IMR-90 (cell line): Measurements from ENCODE around the gene ZNF532. TPM values are rescaled to one million over a fixed set of nuclear protein-coding genes. Genes with fewer than 3 reads are reported as not detected.
A peak's percentile ranks its signal among the peaks of the same experiment; 100 is the strongest.

Experiments used
- ATAC-seq: fragments of 200-7000 bp; cut with Tn5 transposase; 2 replicates; pipeline ENCODE4 v1.9.1; 2020; ENCODE audit warnings: low read depth, mild to moderate bottlenecking, moderate library complexity
- BruUV-seq: library from RNA; stranded (reverse); fragments of 400-500 nt; replicated peaks from 2 replicates; lab custom pipeline; 2021; lab: Mats Ljungman, UMichigan
- CTCF ChIA-PET: fragments of 300-600 bp; formaldehyde crosslinking; extraction: SDS; loops from one replicate; lab custom pipeline; 2021; ENCODE audit warnings: antibody characterized with exemption; lab: Yijun Ruan, JAX
- POLR2A ChIA-PET: fragments of 300-600 bp; sonication (Branson Sonifier 250); formaldehyde crosslinking; loops from one replicate; lab custom pipeline; 2022; ENCODE audit warnings: antibody characterized with exemption; ENCODE audit not compliant: unreplicated experiment; lab: Charles Lee
- DNase-seq: peaks from one replicate; pipeline ENCODE4 v3.0.0; 2013
- H2AFZ ChIP-seq: replicated peaks from 2 replicates; pipeline ENCODE3; 2013; ENCODE audit warnings: low read length, mild to moderate bottlenecking; ENCODE audit not compliant: poor library complexity
- H2AK5ac ChIP-seq: 2 replicates; pipeline ENCODE4 v1.6.1; 2013; ENCODE audit warnings: low read depth, low read length, inconsistent platforms
- H2AK9ac ChIP-seq: replicated peaks from 2 replicates; pipeline ENCODE3; 2013; ENCODE audit warnings: mild to moderate bottlenecking, low read depth, low read length, moderate library complexity; ENCODE audit not compliant: poor library complexity
- H2BK120ac ChIP-seq: 2 replicates; pipeline ENCODE4 v1.6.1; 2013; ENCODE audit warnings: low read depth, low read length, inconsistent platforms
- H2BK15ac ChIP-seq: 3 replicates; pipeline ENCODE4 v1.6.1; 2013; ENCODE audit warnings: low read depth, low read length, inconsistent platforms
- H2BK20ac ChIP-seq: 2 replicates; pipeline ENCODE4 v1.6.1; 2013; ENCODE audit warnings: low read depth, mild to moderate bottlenecking, inconsistent platforms, low read length, moderate library complexity
- H2BK5ac ChIP-seq: 2 replicates; pipeline ENCODE4 v1.6.1; 2013; ENCODE audit warnings: mild to moderate bottlenecking, low read depth, low read length, inconsistent platforms; ENCODE audit not compliant: poor library complexity, severe bottlenecking
- H3K14ac ChIP-seq: replicated peaks from 2 replicates; pipeline ENCODE4 v1.6.1; 2013; ENCODE audit warnings: low read depth, low read length, inconsistent platforms
- H3K18ac ChIP-seq: 2 replicates; pipeline ENCODE4 v1.6.1; 2013; ENCODE audit warnings: low read depth, low read length, control low read depth
- H3K23ac ChIP-seq: 2 replicates; pipeline ENCODE4 v1.6.1; 2013; ENCODE audit warnings: low read depth, low read length, inconsistent platforms
- H3K27ac ChIP-seq: 2 replicates; pipeline ENCODE4 v1.5.1; 2013; ENCODE audit warnings: mild to moderate bottlenecking, control low read depth, low read length; ENCODE audit not compliant: insufficient read depth
- H3K27me3 ChIP-seq: 2 replicates; pipeline ENCODE4 v1.6.1; 2013; ENCODE audit warnings: low read length; ENCODE audit not compliant: control insufficient read depth, insufficient read depth
- H3K36me3 ChIP-seq: 2 replicates; pipeline ENCODE4 v1.6.1; 2013; ENCODE audit warnings: low read length, mixed read lengths; ENCODE audit not compliant: control insufficient read depth, insufficient read depth
- H3K4ac ChIP-seq: 2 replicates; pipeline ENCODE4 v1.6.1; 2013; ENCODE audit warnings: low read depth, low read length, inconsistent platforms
- H3K4me1 ChIP-seq: 2 replicates; pipeline ENCODE4 v1.6.1; 2013; ENCODE audit warnings: low read length, mixed read lengths; ENCODE audit not compliant: control insufficient read depth, insufficient read depth
- H3K4me2 ChIP-seq: 2 replicates; pipeline ENCODE4 v1.6.1; 2013; ENCODE audit warnings: low read depth, mild to moderate bottlenecking, control low read depth, low read length, moderate library complexity
- H3K4me3 ChIP-seq: 2 replicates; pipeline ENCODE4 v1.5.1; 2013; ENCODE audit warnings: low read depth, mild to moderate bottlenecking, control low read depth, low read length, moderate library complexity; ENCODE audit not compliant: insufficient read depth
- H3K56ac ChIP-seq: 2 replicates; pipeline ENCODE4 v1.6.1; 2013; ENCODE audit warnings: low read length, inconsistent platforms; ENCODE audit not compliant: insufficient read depth; ENCODE audit errors: extremely low read depth
- H3K79me1 ChIP-seq, 2 experiments: 2 replicates each; pipeline ENCODE4 v1.6.1; 2013; ENCODE audit warnings: low read length in 2 of 2, inconsistent platforms in 1 of 2, low read depth in 1 of 2
- H3K9ac ChIP-seq: 2 replicates; pipeline ENCODE4 v1.6.1; 2013; ENCODE audit warnings: low read depth, low read length, control low read depth
- H3K9me1 ChIP-seq: 2 replicates; pipeline ENCODE4 v1.6.1; 2013; ENCODE audit warnings: low read length, inconsistent platforms; ENCODE audit not compliant: insufficient read depth
- H3K9me3 ChIP-seq: 2 replicates; pipeline ENCODE4 v1.6.1; 2013; ENCODE audit warnings: low read length; ENCODE audit not compliant: control insufficient read depth, insufficient read depth
- H4K20me1 ChIP-seq: 2 replicates; pipeline ENCODE4 v1.6.1; 2013; ENCODE audit warnings: low read length, inconsistent platforms; ENCODE audit not compliant: insufficient read depth
- H4K5ac ChIP-seq: 2 replicates; pipeline ENCODE4 v1.6.1; 2013; ENCODE audit warnings: mild to moderate bottlenecking, low read depth, low read length, control low read depth
- H4K8ac ChIP-seq, 2 experiments: 2 replicates each; pipeline ENCODE4 v1.6.1; 2013; ENCODE audit warnings: low read depth in 2 of 2, low read length in 2 of 2, control low read depth in 1 of 2, inconsistent platforms in 1 of 2
- H4K91ac ChIP-seq: 2 replicates; pipeline ENCODE4 v1.6.1; 2013; ENCODE audit warnings: low read depth, low read length, inconsistent platforms; ENCODE audit not compliant: insufficient read depth
- CEBPB ChIP-seq: IDR thresholded peaks from 2 replicates; pipeline ENCODE4 v1.6.1; 2012; ENCODE audit warnings: low read depth, low read length, improper control_type of control experiment
- CHD1 ChIP-seq: IDR thresholded peaks from 2 replicates; pipeline ENCODE4 v1.6.1; 2012; ENCODE audit warnings: low read depth, low read length, improper control_type of control experiment
- FOS ChIP-seq: fragments of 150-350 bp; IDR thresholded peaks from 2 replicates; pipeline ENCODE4 v1.6.1; 2016; ENCODE audit warnings: low read depth, low read length
- MAFK ChIP-seq: IDR thresholded peaks from 2 replicates; pipeline ENCODE4 v1.6.1; 2012; ENCODE audit warnings: low read depth, low read length, improper control_type of control experiment
- MAZ ChIP-seq: IDR thresholded peaks from 2 replicates; pipeline ENCODE4 v1.6.1; 2012; ENCODE audit warnings: low read depth, mild to moderate bottlenecking, low read length, improper control_type of control experiment, moderate library complexity, borderline replicate concordance
- MXI1 ChIP-seq: IDR thresholded peaks from 2 replicates; pipeline ENCODE4 v1.6.1; 2012; ENCODE audit warnings: low read depth, mild to moderate bottlenecking, low read length, moderate library complexity, borderline replicate concordance
- NFE2L2 ChIP-seq: fragments of 150-350 bp; IDR thresholded peaks from 2 replicates; pipeline ENCODE4 v1.6.1; 2016; ENCODE audit warnings: low read depth, mild to moderate bottlenecking, low read length
- RAD21 ChIP-seq: IDR thresholded peaks from 2 replicates; pipeline ENCODE4 v1.6.1; 2012; ENCODE audit warnings: low read length, improper control_type of control experiment
- RCOR1 ChIP-seq: IDR thresholded peaks from 2 replicates; pipeline ENCODE4 v1.6.1; 2012; ENCODE audit warnings: mild to moderate bottlenecking, low read length, improper control_type of control experiment; ENCODE audit not compliant: insufficient replicate concordance
- RFX5 ChIP-seq: IDR thresholded peaks from 2 replicates; pipeline ENCODE4 v1.8.0; 2012; ENCODE audit warnings: low read depth, mild to moderate bottlenecking, low read length, moderate library complexity
- WGBS, 2 experiments: methylation state at CpG; one replicate each; pipeline versions ENCODE4 v1.1.5 to v1.1.7; 2013; ENCODE audit warnings: missing lambda C conversion rate in 2 of 2; ENCODE audit not compliant: insufficient read length in 1 of 2; ENCODE audit errors: extremely low coverage in 2 of 2; 5-methylcytosine and 5-hydroxymethylcytosine counted together
- dilution Hi-C: fragments of 300-500 bp; cut with HindIII; formaldehyde crosslinking; loops from one replicate; pipeline ENCODE4 v1.14.3; 2018; ENCODE audit warnings: low sequenced_read_pairs; ENCODE audit not compliant: unreplicated experiment
- in situ Hi-C: fragments of 300-500 bp; cut with MboI; formaldehyde crosslinking; loops from 3 replicates; pipeline ENCODE4 v1.14.3; 2019; ENCODE audit warnings: low sequenced_read_pairs, inconsistent platforms, mixed read lengths
- intact Hi-C: fragments of 100-400 bp; cut with micrococcal nuclease; formaldehyde crosslinking; loops from 2 replicates; pipeline ENCODE4 v1.10.0; 2022
- polyA plus RNA-seq, 3 experiments: library from polyadenylated mRNA; depleted of rRNA; stranded (reverse); fragments of >200 nt; gene quantifications; 2 replicates each; pipeline ENCODE4 v1.2.3, GENCODE V29; 2012; ENCODE audit warnings: low replicate concordance in 1 of 3
- total RNA-seq: library from RNA; depleted of rRNA; stranded (reverse); fragments of >200 nt; gene quantifications from 2 replicates; pipeline ENCODE4 v1.2.3, GENCODE V29; 2012
- TF ChIP-seq, protein P1 (sequence below): fragments of 150-350 bp; IDR thresholded peaks from 2 replicates; pipeline ENCODE4 v1.6.1; 2017; ENCODE audit warnings: mild to moderate bottlenecking, antibody characterized with exemption, low read length, low read depth
- TF ChIP-seq, protein P2 (sequence below): fragments of 150-350 bp; IDR thresholded peaks from 2 replicates; pipeline ENCODE4 v1.6.1; 2016; ENCODE audit warnings: low read depth, mild to moderate bottlenecking, low read length, moderate library complexity, borderline replicate concordance
- TF ChIP-seq, protein P3 (sequence below): conservative IDR thresholded peaks from 2 replicates; pipeline ENCODE4 v1.5.1; 2012; ENCODE audit warnings: mild to moderate bottlenecking, low read depth, low read length, improper control_type of control experiment

Gene ZNF532
- total and polyA plus RNA-seq, 2 of the 4 experiments (the other 2 are of a cell fraction): 29.9 to 45.8 TPM

DNA sequence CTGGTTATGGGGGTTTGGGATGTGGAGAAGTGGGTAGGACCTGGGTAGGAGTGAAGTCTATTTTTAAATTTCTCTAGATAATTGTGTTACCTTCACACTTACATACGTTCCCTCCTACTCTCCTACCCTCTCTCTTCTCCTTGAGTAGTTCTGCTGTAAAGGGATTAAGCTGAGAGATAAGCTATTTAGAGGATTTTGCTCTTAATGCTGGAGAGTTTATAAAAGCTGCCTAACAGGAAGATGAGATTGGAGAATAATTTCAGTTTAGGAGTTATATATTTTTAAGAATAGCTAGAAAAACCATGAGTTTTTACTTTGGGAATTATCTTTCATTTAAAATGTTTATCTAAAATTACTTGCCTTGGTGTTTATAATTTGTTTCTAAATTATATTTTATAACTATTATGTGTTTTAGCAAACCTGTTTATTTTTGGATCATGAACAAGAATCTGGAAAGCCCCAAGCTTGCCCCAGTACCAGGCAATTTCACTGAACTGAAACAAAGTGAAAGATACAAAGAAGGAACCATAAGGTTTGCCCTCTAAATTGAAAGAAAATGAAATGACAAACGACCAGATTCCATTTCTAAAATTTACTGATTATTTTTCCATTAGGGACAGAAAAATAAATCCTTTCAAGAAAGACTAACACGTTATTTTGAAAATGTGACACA, 101.5 kb downstream of the ZNF532 start:
- Histone ChIP-seq H4K5ac (peak overlapping the region; percentile 59), H3K56ac (no peak overlapping the region; the same call in 1 of the 2 replicates), H3K14ac (peak overlapping the region; percentile 78), H4K91ac (peak overlapping the region; percentile 38; the same call in 1 of the 2 replicates), H4K8ac (peak overlapping the region in 1 of 2 experiments; percentile 46; a peak in 1 of 4 replicates), H2AK5ac (no peak overlapping the region), H2BK5ac (peak overlapping the region; percentile 40), H3K36me3 (peaks cover 13% of the 10 kb centered on the region), H2BK20ac (peak overlapping the region; percentile 43), H3K4me1 (peaks cover 24% of the 10 kb centered on the region), H3K18ac (peak overlapping the region; percentile 84), H3K4me2 (peak overlapping the region; percentile 38), H3K27ac (peak overlapping the region; percentile 25; the same call in 1 of the 2 replicates), H2BK120ac (peak overlapping the region; percentile 76), H2AFZ (no peak overlapping the region), H4K20me1 (no peaks in the 10 kb centered on the region; the same call in 1 of the 2 replicates), H3K9ac (0 out of 2 replicates have a peak overlapping the region, but pooled peaks have one; percentile 9), H3K27me3 (no peaks in the 10 kb centered on the region), H3K4me3 (no peak overlapping the region), H3K9me3 (no peaks in the 10 kb centered on the region), H3K23ac (peak overlapping the region; percentile 75; the same call in 1 of the 2 replicates), H3K9me1 (peaks cover 35% of the 10 kb centered on the region), H3K79me1 (peaks cover 46 to 70% of the 10 kb centered on the region in 2 experiments), H3K4ac (peak overlapping the region; percentile 69), H2BK15ac (no peak overlapping the region), H2AK9ac (no peak overlapping the region)
- no peak for TF ChIP-seq MAFK
- TF ChIP-seq, protein P1, sequence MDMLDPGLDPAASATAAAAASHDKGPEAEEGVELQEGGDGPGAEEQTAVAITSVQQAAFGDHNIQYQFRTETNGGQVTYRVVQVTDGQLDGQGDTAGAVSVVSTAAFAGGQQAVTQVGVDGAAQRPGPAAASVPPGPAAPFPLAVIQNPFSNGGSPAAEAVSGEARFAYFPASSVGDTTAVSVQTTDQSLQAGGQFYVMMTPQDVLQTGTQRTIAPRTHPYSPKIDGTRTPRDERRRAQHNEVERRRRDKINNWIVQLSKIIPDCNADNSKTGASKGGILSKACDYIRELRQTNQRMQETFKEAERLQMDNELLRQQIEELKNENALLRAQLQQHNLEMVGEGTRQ: no peak
- TF ChIP-seq NFE2L2: no peak
- no peak for TF ChIP-seq RFX5
- TF ChIP-seq, protein P2, sequence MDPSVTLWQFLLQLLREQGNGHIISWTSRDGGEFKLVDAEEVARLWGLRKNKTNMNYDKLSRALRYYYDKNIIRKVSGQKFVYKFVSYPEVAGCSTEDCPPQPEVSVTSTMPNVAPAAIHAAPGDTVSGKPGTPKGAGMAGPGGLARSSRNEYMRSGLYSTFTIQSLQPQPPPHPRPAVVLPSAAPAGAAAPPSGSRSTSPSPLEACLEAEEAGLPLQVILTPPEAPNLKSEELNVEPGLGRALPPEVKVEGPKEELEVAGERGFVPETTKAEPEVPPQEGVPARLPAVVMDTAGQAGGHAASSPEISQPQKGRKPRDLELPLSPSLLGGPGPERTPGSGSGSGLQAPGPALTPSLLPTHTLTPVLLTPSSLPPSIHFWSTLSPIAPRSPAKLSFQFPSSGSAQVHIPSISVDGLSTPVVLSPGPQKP: no peak
- TF ChIP-seq CHD1: no peak
- no peak for TF ChIP-seq CEBPB
- TF ChIP-seq FOS: no peak
- TF ChIP-seq RCOR1: no peak
- TF ChIP-seq, protein P3, sequence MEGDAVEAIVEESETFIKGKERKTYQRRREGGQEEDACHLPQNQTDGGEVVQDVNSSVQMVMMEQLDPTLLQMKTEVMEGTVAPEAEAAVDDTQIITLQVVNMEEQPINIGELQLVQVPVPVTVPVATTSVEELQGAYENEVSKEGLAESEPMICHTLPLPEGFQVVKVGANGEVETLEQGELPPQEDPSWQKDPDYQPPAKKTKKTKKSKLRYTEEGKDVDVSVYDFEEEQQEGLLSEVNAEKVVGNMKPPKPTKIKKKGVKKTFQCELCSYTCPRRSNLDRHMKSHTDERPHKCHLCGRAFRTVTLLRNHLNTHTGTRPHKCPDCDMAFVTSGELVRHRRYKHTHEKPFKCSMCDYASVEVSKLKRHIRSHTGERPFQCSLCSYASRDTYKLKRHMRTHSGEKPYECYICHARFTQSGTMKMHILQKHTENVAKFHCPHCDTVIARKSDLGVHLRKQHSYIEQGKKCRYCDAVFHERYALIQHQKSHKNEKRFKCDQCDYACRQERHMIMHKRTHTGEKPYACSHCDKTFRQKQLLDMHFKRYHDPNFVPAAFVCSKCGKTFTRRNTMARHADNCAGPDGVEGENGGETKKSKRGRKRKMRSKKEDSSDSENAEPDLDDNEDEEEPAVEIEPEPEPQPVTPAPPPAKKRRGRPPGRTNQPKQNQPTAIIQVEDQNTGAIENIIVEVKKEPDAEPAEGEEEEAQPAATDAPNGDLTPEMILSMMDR: no peak
- TF ChIP-seq MXI1: no peak
- TF ChIP-seq MAZ: no peak
- no peak for TF ChIP-seq RAD21
- intact Hi-C loops (no loop called here), dilution Hi-C loops (no loop called here), in situ Hi-C loops (no loop called here)
- ChIA-PET CTCF (interaction anchor here (0.7 kb wide), 1 partner anchor 8 kb away, joined by 3 read pairs; no protein-coding TSS in a partner anchor), POLR2A (no interaction called here)
- ATAC-seq (no peak), DNase-seq (no peak)
- no TSS peak for BruUV-seq
- WGBS, 2 experiments: no CpG with 5 or more reads among the region's 3 CpGs
